SK-N-SH treated with all-trans-retinoic acid at 6 μM for 48 hours (cell line): ENCODE data around the gene CABLES1.

ENCODE experiments used
- ATAC-seq: fragments of 200-7000 bp; cut with Tn5 transposase; 3 replicates; pipeline ENCODE4 v1.9.1; 2020; ENCODE audit warnings: mild to moderate bottlenecking, moderate library complexity
- ARNTL ChIP-seq: fragments of 450-650 bp; formaldehyde crosslinking; IDR thresholded peaks from 2 replicates; pipeline ENCODE4 v1.5.0; 2020; ENCODE audit warnings: low read depth, mild to moderate bottlenecking, moderate library complexity, borderline replicate concordance
- BACH2 ChIP-seq: fragments of 250-450 bp; sonication (Bioruptor Pico); IDR thresholded peaks from 2 replicates; pipeline ENCODE4 v1.9.0; 2021; ENCODE audit warnings: mild to moderate bottlenecking, borderline replicate concordance
- CSDC2 ChIP-seq: fragments of 250-450 bp; sonication (Bioruptor Pico); IDR thresholded peaks from 2 replicates; pipeline ENCODE4 v1.5.0; 2020; ENCODE audit warnings: mild to moderate bottlenecking, moderate library complexity
- ESRRG ChIP-seq: fragments of 250-450 bp; sonication (Bioruptor Pico); IDR thresholded peaks from 2 replicates; pipeline ENCODE4 v1.6.1; 2021; ENCODE audit warnings: mild to moderate bottlenecking
- GLIS3 ChIP-seq: fragments of 250-450 bp; sonication (Bioruptor Pico); IDR thresholded peaks from 2 replicates; pipeline ENCODE4 v1.5.0; 2020; ENCODE audit warnings: mild to moderate bottlenecking, moderate library complexity
- ISL1 ChIP-seq: fragments of 250-450 bp; sonication (Bioruptor Pico); IDR thresholded peaks from 2 replicates; pipeline ENCODE4 v2.1.2; 2022; ENCODE audit warnings: mild to moderate bottlenecking, moderate library complexity
- OSR1 ChIP-seq: fragments of 250-450 bp; sonication (Bioruptor Pico); IDR thresholded peaks from 2 replicates; pipeline ENCODE4 v1.8.0; 2022; ENCODE audit warnings: moderate library complexity, mild to moderate bottlenecking, inconsistent platforms
- PPARA ChIP-seq: fragments of 250-450 bp; sonication (Bioruptor Pico); IDR thresholded peaks from 2 replicates; pipeline ENCODE4 v1.5.0; 2020; ENCODE audit warnings: mild to moderate bottlenecking, borderline replicate concordance
- RARB ChIP-seq: fragments of 250-450 bp; sonication (Bioruptor Pico); IDR thresholded peaks from 2 replicates; pipeline ENCODE4 v1.8.0; 2021; ENCODE audit warnings: mild to moderate bottlenecking, moderate library complexity
- SNAI2 ChIP-seq: fragments of 250-450 bp; sonication (Bioruptor Pico); IDR thresholded peaks from 2 replicates; pipeline ENCODE4 v1.5.0; 2020; ENCODE audit warnings: mild to moderate bottlenecking, moderate library complexity
- TCF4 ChIP-seq: fragments of 250-450 bp; sonication (Bioruptor Pico); IDR thresholded peaks from 2 replicates; pipeline ENCODE4 v1.8.0; 2021; ENCODE audit warnings: mild to moderate bottlenecking, moderate library complexity, borderline replicate concordance
- TOX ChIP-seq: fragments of 250-450 bp; sonication (Bioruptor Pico); IDR thresholded peaks from 2 replicates; pipeline ENCODE4 v1.8.0; 2021; ENCODE audit warnings: mild to moderate bottlenecking, moderate library complexity, borderline replicate concordance
- ZC3H10 ChIP-seq: fragments of 250-450 bp; sonication (Bioruptor Pico); IDR thresholded peaks from 2 replicates; pipeline ENCODE4 v1.5.1; 2021; ENCODE audit warnings: mild to moderate bottlenecking, moderate library complexity
- ZFP3 ChIP-seq: fragments of 250-450 bp; sonication (Bioruptor Pico); IDR thresholded peaks from 2 replicates; pipeline ENCODE4 v1.5.0; 2020; ENCODE audit warnings: mild to moderate bottlenecking, moderate library complexity
- ZNF565 ChIP-seq: fragments of 450-650 bp; formaldehyde crosslinking; conservative IDR thresholded peaks from 2 replicates; pipeline ENCODE4 v1.5.0; 2020; ENCODE audit warnings: low read depth, mild to moderate bottlenecking, moderate library complexity
- ZNF70 ChIP-seq: fragments of 450-650 bp; formaldehyde crosslinking; IDR thresholded peaks from 2 replicates; pipeline ENCODE4 v1.5.0; 2020; ENCODE audit warnings: mild to moderate bottlenecking, moderate library complexity
- ZNF8 ChIP-seq: fragments of 450-650 bp; formaldehyde crosslinking; IDR thresholded peaks from 2 replicates; pipeline ENCODE4 v1.5.0; 2020; ENCODE audit warnings: mild to moderate bottlenecking, moderate library complexity
- TF ChIP-seq, protein P1 (sequence below): fragments of 250-450 bp; sonication (Bioruptor Pico); IDR thresholded peaks from 2 replicates; pipeline ENCODE4 v1.5.0; 2020; ENCODE audit warnings: mild to moderate bottlenecking, moderate library complexity
- TF ChIP-seq, protein P2 (sequence below): fragments of 250-450 bp; sonication (Bioruptor Pico); IDR thresholded peaks from 2 replicates; pipeline ENCODE4 v1.8.0; 2020; ENCODE audit warnings: mild to moderate bottlenecking, moderate library complexity, borderline replicate concordance
- TF ChIP-seq, protein P3 (sequence below): fragments of 250-450 bp; sonication (Bioruptor Pico); IDR thresholded peaks from 2 replicates; pipeline ENCODE4 v1.8.0; 2021; ENCODE audit warnings: low read depth, mild to moderate bottlenecking, moderate library complexity, borderline replicate concordance
- TF ChIP-seq, protein P4 (sequence below): fragments of 250-450 bp; sonication (Bioruptor Pico); IDR thresholded peaks from 2 replicates; pipeline ENCODE4 v1.5.1; 2020; ENCODE audit warnings: low read depth, mild to moderate bottlenecking, moderate library complexity
- TF ChIP-seq, protein P5 (sequence below): fragments of 250-450 bp; sonication (Bioruptor Pico); IDR thresholded peaks from 2 replicates; pipeline ENCODE4 v1.5.1; 2021; ENCODE audit warnings: mild to moderate bottlenecking, moderate library complexity

The CABLES1 gene

DNA sequence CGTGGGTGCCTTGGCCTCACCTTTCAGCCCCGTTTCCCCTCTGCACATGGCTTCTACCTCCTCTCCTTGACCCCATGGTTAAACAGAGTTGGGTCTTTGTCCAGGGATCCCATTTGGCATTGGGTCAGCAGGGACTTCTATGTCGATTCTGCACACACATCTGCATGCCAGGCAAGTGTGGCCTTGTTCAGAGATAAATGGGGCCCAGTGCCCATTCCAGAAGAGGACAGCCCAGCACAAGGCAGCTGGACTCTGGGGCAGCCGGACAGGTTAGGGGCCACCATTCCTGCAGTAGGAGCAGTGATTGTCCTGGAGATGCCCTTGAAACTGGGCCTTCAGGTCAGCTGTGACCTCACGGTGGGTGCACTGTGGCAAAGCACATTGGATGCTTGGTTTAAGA, 13.1 kb downstream of the CABLES1 start:
- TF ChIP-seq ISL1 (CRISPR knock-in tag) (no peak), CSDC2 (CRISPR knock-in tag) (no peak), BACH2 (CRISPR knock-in tag) (no peak), ZNF565 (CRISPR knock-in tag) (no peak), ESRRG (no peak), ZC3H10 (no peak), ARNTL (CRISPR knock-in tag) (no peak), OSR1 (CRISPR knock-in tag) (no peak), ZFP3 (no peak), ZNF8 (CRISPR knock-in tag) (no peak), SNAI2 (CRISPR knock-in tag) (no peak)
- TF ChIP-seq, protein P1, sequence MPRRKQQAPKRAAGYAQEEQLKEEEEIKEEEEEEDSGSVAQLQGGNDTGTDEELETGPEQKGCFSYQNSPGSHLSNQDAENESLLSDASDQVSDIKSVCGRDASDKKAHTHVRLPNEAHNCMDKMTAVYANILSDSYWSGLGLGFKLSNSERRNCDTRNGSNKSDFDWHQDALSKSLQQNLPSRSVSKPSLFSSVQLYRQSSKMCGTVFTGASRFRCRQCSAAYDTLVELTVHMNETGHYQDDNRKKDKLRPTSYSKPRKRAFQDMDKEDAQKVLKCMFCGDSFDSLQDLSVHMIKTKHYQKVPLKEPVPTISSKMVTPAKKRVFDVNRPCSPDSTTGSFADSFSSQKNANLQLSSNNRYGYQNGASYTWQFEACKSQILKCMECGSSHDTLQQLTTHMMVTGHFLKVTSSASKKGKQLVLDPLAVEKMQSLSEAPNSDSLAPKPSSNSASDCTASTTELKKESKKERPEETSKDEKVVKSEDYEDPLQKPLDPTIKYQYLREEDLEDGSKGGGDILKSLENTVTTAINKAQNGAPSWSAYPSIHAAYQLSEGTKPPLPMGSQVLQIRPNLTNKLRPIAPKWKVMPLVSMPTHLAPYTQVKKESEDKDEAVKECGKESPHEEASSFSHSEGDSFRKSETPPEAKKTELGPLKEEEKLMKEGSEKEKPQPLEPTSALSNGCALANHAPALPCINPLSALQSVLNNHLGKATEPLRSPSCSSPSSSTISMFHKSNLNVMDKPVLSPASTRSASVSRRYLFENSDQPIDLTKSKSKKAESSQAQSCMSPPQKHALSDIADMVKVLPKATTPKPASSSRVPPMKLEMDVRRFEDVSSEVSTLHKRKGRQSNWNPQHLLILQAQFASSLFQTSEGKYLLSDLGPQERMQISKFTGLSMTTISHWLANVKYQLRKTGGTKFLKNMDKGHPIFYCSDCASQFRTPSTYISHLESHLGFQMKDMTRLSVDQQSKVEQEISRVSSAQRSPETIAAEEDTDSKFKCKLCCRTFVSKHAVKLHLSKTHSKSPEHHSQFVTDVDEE (CRISPR knock-in tag) = no peak
- TF ChIP-seq, protein P2, sequence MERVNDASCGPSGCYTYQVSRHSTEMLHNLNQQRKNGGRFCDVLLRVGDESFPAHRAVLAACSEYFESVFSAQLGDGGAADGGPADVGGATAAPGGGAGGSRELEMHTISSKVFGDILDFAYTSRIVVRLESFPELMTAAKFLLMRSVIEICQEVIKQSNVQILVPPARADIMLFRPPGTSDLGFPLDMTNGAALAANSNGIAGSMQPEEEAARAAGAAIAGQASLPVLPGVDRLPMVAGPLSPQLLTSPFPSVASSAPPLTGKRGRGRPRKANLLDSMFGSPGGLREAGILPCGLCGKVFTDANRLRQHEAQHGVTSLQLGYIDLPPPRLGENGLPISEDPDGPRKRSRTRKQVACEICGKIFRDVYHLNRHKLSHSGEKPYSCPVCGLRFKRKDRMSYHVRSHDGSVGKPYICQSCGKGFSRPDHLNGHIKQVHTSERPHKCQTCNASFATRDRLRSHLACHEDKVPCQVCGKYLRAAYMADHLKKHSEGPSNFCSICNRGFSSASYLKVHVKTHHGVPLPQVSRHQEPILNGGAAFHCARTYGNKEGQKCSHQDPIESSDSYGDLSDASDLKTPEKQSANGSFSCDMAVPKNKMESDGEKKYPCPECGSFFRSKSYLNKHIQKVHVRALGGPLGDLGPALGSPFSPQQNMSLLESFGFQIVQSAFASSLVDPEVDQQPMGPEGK = no peak
- TF ChIP-seq, protein P3, sequence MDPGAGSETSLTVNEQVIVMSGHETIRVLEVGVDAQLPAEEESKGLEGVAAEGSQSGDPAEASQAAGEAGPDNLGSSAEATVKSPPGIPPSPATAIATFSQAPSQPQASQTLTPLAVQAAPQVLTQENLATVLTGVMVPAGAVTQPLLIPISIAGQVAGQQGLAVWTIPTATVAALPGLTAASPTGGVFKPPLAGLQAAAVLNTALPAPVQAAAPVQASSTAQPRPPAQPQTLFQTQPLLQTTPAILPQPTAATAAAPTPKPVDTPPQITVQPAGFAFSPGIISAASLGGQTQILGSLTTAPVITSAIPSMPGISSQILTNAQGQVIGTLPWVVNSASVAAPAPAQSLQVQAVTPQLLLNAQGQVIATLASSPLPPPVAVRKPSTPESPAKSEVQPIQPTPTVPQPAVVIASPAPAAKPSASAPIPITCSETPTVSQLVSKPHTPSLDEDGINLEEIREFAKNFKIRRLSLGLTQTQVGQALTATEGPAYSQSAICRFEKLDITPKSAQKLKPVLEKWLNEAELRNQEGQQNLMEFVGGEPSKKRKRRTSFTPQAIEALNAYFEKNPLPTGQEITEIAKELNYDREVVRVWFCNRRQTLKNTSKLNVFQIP (CRISPR knock-in tag) = no peak
- TF ChIP-seq, protein P4, sequence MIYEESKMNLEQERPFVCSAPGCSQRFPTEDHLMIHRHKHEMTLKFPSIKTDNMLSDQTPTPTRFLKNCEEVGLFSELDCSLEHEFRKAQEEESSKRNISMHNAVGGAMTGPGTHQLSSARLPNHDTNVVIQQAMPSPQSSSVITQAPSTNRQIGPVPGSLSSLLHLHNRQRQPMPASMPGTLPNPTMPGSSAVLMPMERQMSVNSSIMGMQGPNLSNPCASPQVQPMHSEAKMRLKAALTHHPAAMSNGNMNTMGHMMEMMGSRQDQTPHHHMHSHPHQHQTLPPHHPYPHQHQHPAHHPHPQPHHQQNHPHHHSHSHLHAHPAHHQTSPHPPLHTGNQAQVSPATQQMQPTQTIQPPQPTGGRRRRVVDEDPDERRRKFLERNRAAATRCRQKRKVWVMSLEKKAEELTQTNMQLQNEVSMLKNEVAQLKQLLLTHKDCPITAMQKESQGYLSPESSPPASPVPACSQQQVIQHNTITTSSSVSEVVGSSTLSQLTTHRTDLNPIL = no peak
- no peak for ATAC-seq

DNA sequence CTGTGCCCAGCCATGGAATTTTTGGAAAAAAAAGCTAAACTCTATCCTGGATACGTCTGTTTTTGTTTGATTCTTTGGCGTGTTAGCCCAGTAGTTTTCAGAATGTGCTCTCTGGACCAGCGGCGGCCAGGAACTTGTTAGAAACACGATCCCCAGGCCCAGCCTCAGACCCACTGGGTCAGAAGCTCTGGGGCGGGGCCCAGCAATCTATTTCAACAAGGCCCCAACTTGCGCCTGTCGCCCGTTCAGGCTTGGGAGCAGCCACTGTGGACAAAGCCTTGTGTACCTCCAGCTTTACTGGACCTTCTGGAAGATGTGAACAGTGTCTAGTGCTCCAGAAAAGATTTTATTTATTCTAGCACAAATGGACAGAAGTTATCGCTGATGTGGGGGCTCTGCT, 14.3 kb downstream of the CABLES1 start:
- ATAC-seq = no peak
- TF ChIP-seq ZNF565 (CRISPR knock-in tag) (no peak), TCF4 (no peak), TOX (CRISPR knock-in tag) (no peak), GLIS3 (CRISPR knock-in tag) (no peak), ZNF70 (CRISPR knock-in tag) (no peak)

DNA sequence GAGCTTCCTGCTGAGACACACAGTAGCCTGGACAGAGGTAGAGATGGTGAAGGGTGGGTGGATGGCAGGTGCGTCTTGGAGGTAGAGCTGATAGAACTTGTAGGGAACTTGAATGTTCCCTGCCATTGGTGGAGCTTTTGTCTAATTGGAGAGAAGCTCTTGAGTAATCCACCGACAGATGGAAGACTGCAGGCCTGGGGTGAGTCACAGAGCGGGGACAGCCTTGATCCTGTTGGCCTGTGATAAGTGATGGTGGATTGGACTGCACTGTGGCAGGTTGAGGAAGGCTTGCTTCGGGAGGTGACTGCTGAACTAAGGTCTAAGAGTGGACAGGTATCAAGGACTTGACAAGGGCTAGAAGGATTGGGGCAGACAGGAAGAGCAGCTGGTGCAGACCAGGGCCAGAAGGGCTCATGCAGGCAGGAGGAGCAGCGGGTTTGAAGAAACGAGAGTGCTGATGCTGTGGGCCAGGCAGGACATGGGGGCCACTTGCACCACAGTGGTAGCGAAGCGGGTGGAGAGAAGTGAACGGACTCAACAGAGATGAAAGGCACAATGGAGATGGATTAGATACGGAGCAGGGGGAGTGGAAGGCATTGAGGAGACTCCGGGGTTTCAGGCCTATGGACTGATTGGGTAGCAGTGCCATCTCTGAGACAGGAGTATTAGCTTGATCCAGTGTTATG, 16.3 kb downstream of the CABLES1 start:
- TF ChIP-seq OSR1 (CRISPR knock-in tag) (no peak), ZC3H10 (no peak), ZFP3 (no peak), TOX (CRISPR knock-in tag) (no peak), RARB (CRISPR knock-in tag) (no peak), PPARA (no peak), ISL1 (CRISPR knock-in tag) (no peak), ESRRG (no peak), ZNF8 (CRISPR knock-in tag) (no peak), TCF4 (no peak), ARNTL (CRISPR knock-in tag) (no peak), BACH2 (CRISPR knock-in tag) (no peak), ZNF70 (CRISPR knock-in tag) (no peak)
- TF ChIP-seq, protein P3 (CRISPR knock-in tag) = no peak
- TF ChIP-seq, protein P5, sequence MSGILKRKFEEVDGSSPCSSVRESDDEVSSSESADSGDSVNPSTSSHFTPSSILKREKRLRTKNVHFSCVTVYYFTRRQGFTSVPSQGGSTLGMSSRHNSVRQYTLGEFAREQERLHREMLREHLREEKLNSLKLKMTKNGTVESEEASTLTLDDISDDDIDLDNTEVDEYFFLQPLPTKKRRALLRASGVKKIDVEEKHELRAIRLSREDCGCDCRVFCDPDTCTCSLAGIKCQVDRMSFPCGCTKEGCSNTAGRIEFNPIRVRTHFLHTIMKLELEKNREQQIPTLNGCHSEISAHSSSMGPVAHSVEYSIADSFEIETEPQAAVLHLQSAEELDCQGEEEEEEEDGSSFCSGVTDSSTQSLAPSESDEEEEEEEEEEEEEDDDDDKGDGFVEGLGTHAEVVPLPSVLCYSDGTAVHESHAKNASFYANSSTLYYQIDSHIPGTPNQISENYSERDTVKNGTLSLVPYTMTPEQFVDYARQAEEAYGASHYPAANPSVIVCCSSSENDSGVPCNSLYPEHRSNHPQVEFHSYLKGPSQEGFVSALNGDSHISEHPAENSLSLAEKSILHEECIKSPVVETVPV (CRISPR knock-in tag) = no peak
- TF ChIP-seq, protein P2 = no peak
- TF ChIP-seq, protein P4 = no peak
- TF ChIP-seq, all 23 proteins: peak for 0
- ATAC-seq = no peak
